Mononuclear cell (primary cell): Measurements from ENCODE around the gene ERLEC1. TPM values are rescaled to one million over a fixed set of nuclear protein-coding genes. Genes with fewer than 3 reads are reported as not detected.

Experiments used
- H3K27me3 ChIP-seq: 2 replicates; pipeline ENCODE4 v1.6.0; 2011; ENCODE audit warnings: low read length, control low read depth; ENCODE audit not compliant: insufficient read depth
- H3K4me1 ChIP-seq: 2 replicates; pipeline ENCODE4 v1.5.1; 2011; ENCODE audit warnings: mild to moderate bottlenecking, low read length, control low read depth; ENCODE audit not compliant: insufficient read depth
- H3K4me3 ChIP-seq: 2 replicates; pipeline ENCODE4 v1.5.1; 2011; ENCODE audit warnings: mild to moderate bottlenecking, low read length, moderate library complexity
- H3K9me3 ChIP-seq: 2 replicates; pipeline ENCODE4 v1.5.1; 2011; ENCODE audit warnings: low read depth, mild to moderate bottlenecking, control low read depth, low read length
- total RNA-seq: library from RNA; depleted of rRNA; stranded (reverse); fragments of >200 nt; gene quantifications from one replicate; pipeline ENCODE4 v1.2.3, GENCODE V29; 2012

Gene ERLEC1
- total RNA-seq, 1 donor = 27.3 TPM

DNA sequence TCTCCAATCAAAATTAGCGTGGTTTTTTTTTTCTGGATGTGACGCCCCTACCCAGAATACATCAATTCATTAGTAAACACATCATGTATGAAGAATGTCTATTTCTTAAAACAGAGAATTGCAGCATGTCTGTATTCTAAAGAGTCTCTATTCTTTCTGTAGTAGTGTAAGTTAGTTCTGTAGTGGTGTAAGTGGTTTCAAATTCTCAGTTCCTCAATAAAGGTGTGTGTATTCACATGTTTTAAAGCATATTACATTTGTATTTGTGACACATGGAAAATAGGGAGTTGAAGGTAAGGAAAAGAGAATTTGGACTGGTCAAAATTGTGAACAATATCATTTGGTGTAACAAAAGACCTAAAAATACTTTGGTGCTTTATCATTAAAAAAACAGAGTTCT lies 80.9 kb downstream of the ERLEC1 start:
- Histone ChIP-seq H3K27me3 (no peaks in the 10 kb centered on the region), H3K4me3 (no peak overlapping the region), H3K4me1 (no peaks in the 10 kb centered on the region), H3K9me3 (no peaks in the 10 kb centered on the region)

Other genes starting within 250 kb of the ERLEC1 start
- gene CHAC2, start 19.2 kb upstream of the ERLEC1 start, total RNA-seq = 0.52 TPM
- gene ASB3, start 91 bp upstream of the ERLEC1 start, total RNA-seq = 33.7 TPM
- 3.3 TPM for gene GPR75, start 72.9 kb downstream of the ERLEC1 start, total RNA-seq
- gene PSME4, start 183.9 kb downstream of the ERLEC1 start, total RNA-seq = 141 TPM